Activated CD8-positive, alpha-beta T cell treated with anti-CD3 and anti-CD28 coated beads for 36 hours (primary cell): ENCODE measurements around the gene GRID1. TPM values are rescaled to one million over a fixed set of nuclear protein-coding genes. Genes with fewer than 3 reads are reported as not detected.

Experiments
- ATAC-seq: fragments of 200-7000 bp; cut with Tn5 transposase; one replicate; pipeline ENCODE4 v1.10.0; 2021; ENCODE audit warnings: mild to moderate bottlenecking, moderate library complexity
- CTCF ChIA-PET: fragments of 350-600 bp; sonication (Branson Sonifier 250); formaldehyde crosslinking; loops from one replicate; lab custom pipeline; 2021; ENCODE audit warnings: antibody characterized with exemption; lab: Charles Lee
- POLR2A ChIA-PET: fragments of 350-600 bp; sonication (Branson Sonifier 250); formaldehyde crosslinking; loops from one replicate; lab custom pipeline; 2021; ENCODE audit warnings: antibody characterized with exemption; lab: Charles Lee
- DNase-seq: peaks from one replicate; pipeline ENCODE4 v3.0.0-alpha.2; 2020
- H3K27ac Mint-ChIP-seq: one replicate; pipeline ENCODE4 v1.8.0; 2021; ENCODE audit warnings: mild to moderate bottlenecking, mixed read lengths
- H3K27me3 Mint-ChIP-seq: one replicate; pipeline ENCODE4 v1.8.0; 2021; ENCODE audit warnings: mixed read lengths
- H3K36me3 Mint-ChIP-seq: one replicate; pipeline ENCODE4 v1.8.0; 2021; ENCODE audit warnings: low read depth, mixed read lengths
- H3K4me1 Mint-ChIP-seq: one replicate; pipeline ENCODE4 v1.8.0; 2021; ENCODE audit warnings: low read depth, mixed read lengths
- H3K4me3 Mint-ChIP-seq: one replicate; pipeline ENCODE4 v1.8.0; 2021; ENCODE audit warnings: mild to moderate bottlenecking, moderate library complexity, mixed read lengths
- H3K9me3 Mint-ChIP-seq: one replicate; pipeline ENCODE4 v1.8.0; 2021; ENCODE audit warnings: mixed read lengths
- intact Hi-C: fragments of 100-400 bp; cut with micrococcal nuclease; formaldehyde crosslinking; loops from one replicate; pipeline ENCODE4 v1.10.0; 2022
- total RNA-seq, 2 experiments: library from RNA; stranded (reverse); gene quantifications; one replicate each; pipeline ENCODE4 v1.2.3, GENCODE V29; 2021
- TF ChIP-seq, protein P1 (sequence below): fragments of 200-600 bp; IDR thresholded peaks from one replicate; pipeline ENCODE4 v1.8.0; 2022; ENCODE audit warnings: antibody characterized with exemption, mild to moderate bottlenecking

GRID1 gene
- total RNA-seq, 2 experiments from 2014 or later, result not detected

DNA sequence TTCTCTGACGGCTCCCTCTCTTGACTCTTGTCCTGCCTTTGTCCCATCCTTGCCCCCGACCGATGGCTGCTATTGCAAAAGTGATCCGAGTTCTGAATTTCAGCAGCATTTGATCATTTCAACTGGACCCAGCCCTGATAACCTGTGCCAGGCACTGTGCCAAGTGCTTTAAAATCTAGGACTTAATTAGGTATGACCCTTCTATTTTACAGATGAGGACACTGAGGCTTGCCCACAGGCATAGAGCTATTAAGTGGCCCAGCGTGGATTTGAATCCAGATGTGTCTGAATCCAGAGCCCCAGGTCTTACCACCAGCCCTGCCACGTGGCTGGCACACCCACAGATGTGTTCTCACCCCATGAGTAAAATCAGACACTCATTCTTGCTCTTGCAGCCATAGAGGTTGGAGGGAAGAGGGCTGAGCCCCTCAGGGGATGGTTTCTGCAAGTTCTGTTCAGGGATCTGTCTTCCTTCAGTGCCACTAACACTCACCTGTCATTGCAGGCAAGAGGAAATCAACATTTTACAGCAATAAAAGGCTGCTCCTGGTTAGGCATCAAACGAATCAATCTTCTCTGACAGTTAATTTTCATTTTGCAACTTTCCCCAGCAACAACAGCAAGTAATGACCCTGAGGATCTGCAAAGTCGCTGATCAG lies 101.2 kb downstream of the GRID1 start:
- POLR2A ChIA-PET, result interaction anchor here (1.6 kb wide), 1 partner anchor 10 kb away, joined by 4 read pairs; no protein-coding TSS in a partner anchor
- Mint-ChIP-seq H3K36me3 (no peaks in the 10 kb centered on the region), H3K27ac (no peak overlapping the region), H3K9me3 (no peaks in the 10 kb centered on the region), H3K4me1 (no peaks in the 10 kb centered on the region), H3K27me3 (peaks cover 13% of the 10 kb centered on the region), H3K4me3 (no peak overlapping the region)
- TF ChIP-seq, protein P1, sequence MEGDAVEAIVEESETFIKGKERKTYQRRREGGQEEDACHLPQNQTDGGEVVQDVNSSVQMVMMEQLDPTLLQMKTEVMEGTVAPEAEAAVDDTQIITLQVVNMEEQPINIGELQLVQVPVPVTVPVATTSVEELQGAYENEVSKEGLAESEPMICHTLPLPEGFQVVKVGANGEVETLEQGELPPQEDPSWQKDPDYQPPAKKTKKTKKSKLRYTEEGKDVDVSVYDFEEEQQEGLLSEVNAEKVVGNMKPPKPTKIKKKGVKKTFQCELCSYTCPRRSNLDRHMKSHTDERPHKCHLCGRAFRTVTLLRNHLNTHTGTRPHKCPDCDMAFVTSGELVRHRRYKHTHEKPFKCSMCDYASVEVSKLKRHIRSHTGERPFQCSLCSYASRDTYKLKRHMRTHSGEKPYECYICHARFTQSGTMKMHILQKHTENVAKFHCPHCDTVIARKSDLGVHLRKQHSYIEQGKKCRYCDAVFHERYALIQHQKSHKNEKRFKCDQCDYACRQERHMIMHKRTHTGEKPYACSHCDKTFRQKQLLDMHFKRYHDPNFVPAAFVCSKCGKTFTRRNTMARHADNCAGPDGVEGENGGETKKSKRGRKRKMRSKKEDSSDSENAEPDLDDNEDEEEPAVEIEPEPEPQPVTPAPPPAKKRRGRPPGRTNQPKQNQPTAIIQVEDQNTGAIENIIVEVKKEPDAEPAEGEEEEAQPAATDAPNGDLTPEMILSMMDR, result no peak
- ATAC-seq (no peak), DNase-seq (no peak)
- intact Hi-C loops, result no loop called here
- CTCF ChIA-PET, result interaction anchor here (1.0 kb wide), 2 partner anchors 17 to 320 kb away, joined by 3 read pairs; no protein-coding TSS in a partner anchor

DNA sequence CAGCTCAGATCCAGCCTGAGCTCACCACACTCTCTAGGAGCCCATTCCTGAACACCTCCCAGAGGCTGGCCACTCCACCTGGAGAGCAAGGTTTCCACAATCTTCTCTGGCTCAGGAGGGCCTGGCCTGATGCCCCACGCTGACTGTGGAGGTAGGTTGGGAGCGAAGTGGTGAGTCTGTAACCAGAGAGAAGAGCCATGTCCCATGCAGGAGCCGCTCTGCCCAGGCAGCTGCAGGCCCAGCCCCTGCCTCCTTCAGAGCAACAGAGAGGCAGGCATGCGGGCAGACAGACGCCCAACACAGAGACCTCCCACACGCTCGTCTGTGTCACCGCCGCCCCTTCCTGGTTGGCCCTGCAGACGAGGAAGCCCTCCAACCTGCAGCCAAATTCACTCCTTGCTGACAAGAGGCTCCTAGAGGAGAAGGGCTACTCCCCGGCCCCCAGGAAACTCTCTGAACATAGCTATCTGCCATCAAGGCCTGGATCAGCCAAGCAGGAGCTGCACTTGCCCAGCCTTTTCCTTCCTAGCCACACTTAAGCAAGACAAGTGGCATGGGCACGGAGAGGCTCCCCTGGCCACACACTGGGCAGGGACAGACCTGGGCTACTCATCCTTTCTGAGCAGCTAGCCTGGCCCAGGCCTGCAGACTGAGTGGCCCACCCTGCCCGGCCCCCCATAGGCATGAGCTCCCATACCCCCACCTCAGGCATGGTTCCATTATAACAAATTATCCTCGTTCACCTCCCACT lies 101.9 kb downstream of the GRID1 start:
- no peak overlapping the region for H3K27ac Mint-ChIP-seq
- intact Hi-C loops, result loop anchor here (5.0 kb wide), 1 partner anchor 113 kb away; no protein-coding TSS in a partner anchor
- H3K9me3 Mint-ChIP-seq, result no peaks in the 10 kb centered on the region
- ATAC-seq (no peak), DNase-seq (no peak)
- H3K27me3 Mint-ChIP-seq, result peaks cover 14% of the 10 kb centered on the region
- no peaks in the 10 kb centered on the region for H3K36me3 Mint-ChIP-seq
- no peak overlapping the region for H3K4me3 Mint-ChIP-seq
- ChIA-PET POLR2A (interaction anchor here (1.6 kb wide), 1 partner anchor 9 kb away, joined by 4 read pairs; no protein-coding TSS in a partner anchor), CTCF (interaction anchor here (1.0 kb wide), 1 partner anchor 16 kb away, joined by 3 read pairs; no protein-coding TSS in a partner anchor)
- TF ChIP-seq, protein P1, result no peak
- H3K4me1 Mint-ChIP-seq, result no peaks in the 10 kb centered on the region

DNA sequence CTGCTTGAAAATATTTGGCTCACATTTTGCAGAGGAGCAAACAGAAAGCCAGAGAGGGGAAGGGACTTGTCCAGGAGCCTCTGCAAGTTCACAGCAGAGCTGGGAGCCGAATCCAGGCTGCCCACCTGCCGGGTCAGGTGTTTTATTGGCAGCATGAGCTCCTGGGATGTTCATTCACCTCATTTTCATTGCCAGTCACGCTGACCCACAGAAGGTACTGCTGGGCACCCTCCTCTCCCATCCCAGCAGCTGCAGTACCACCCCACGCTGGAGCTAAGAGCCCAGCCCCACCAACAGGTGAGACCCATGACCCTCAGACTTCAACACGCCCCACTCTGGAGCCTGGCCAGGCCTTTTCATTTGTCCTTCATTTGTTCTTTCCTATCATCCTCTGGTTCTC lies 102.7 kb downstream of the GRID1 start:
- ChIA-PET POLR2A (no interaction called here), CTCF (no interaction called here)
- no peak overlapping the region for H3K4me3 Mint-ChIP-seq
- no peak for ATAC-seq
- TF ChIP-seq, protein P1, result no peak
- no peak for DNase-seq
- no peaks in the 10 kb centered on the region for H3K9me3 Mint-ChIP-seq
- H3K27ac Mint-ChIP-seq, result no peak overlapping the region
- no peaks in the 10 kb centered on the region for H3K4me1 Mint-ChIP-seq
- peaks cover 14% of the 10 kb centered on the region for H3K27me3 Mint-ChIP-seq
- intact Hi-C loops, result loop anchor here (5.0 kb wide), 1 partner anchor 113 kb away; no protein-coding TSS in a partner anchor
- H3K36me3 Mint-ChIP-seq, result no peaks in the 10 kb centered on the region

DNA sequence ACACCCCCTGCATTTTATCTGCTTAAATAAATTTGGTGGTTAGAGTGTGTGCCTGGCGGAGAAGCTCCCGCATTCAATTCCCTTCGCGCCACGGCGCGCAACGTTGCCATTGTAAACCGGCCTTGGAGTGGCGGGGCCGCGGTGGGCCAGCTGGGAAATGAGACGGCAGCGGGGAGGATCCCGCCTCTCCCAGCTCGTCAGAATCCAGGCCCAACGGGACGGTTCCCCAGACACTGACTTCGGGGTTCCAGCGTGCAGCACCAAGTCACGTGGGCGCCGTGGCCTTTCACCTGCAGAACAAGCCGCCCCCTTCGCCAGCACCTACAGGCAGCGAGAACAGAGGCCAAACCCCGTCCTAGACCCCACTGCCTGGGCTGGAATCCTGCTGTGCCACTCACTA lies 103.4 kb downstream of the GRID1 start:
- DNase-seq, result no peak
- Mint-ChIP-seq H3K27me3 (peaks cover 14% of the 10 kb centered on the region), H3K27ac (no peak overlapping the region), H3K36me3 (no peaks in the 10 kb centered on the region), H3K4me3 (no peak overlapping the region), H3K4me1 (no peaks in the 10 kb centered on the region), H3K9me3 (no peaks in the 10 kb centered on the region)
- TF ChIP-seq, protein P1, result no peak
- intact Hi-C loops, result loop anchor here (5.0 kb wide), 1 partner anchor 114 kb away; no protein-coding TSS in a partner anchor
- ATAC-seq, result no peak
- ChIA-PET CTCF (no interaction called here), POLR2A (no interaction called here)
